ENCODE measurements around the gene PGBD1. TPM values are rescaled to one million over a fixed set of nuclear protein-coding genes. Genes with fewer than 3 reads are reported as not detected.
A peak's percentile ranks its signal among the peaks of the same experiment; 100 is the strongest.

The PGBD1 gene
- total and polyA plus RNA-seq, 10 of the 15 experiments (the other 5 are each of a cell fraction or from before 2014, with no cell fraction given) = 1.9 to 4.9 (median 3.8) TPM

DNA sequence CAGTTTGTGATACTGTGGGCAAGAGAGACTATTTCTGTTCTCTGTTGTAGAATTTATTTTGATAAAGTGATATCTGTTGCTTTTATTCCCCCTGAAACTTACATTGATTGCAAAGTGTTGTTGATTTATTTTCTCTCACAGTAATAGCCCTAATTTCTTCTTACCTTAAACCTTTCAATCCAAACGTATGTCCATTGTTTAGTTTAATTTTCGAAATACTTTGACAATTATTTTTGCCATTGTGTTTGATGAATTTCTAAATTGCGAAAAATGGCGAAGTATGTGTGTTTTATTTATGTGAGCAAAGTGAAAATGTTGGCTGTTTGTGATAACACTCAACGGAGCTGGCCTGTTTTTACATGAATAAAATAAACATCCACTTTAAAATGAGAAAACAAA lies 14.8 kb upstream of the PGBD1 start:
- ChIA-PET POLR2A (interaction anchor here (0.6 to 2.7 kb wide), 7 partner anchors 14 to 125 kb away, joined by 3 to 11 read pairs (median 4); partner anchors contain the start of genes PGBD1, ZKSCAN4 and ZKSCAN8), RAD21 (ENCODE audit: unreplicated experiment) (interaction anchor here (0.8 to 3.3 kb wide), 13 partner anchors 11 to 130 kb away, joined by 3 to 22 read pairs (median 4); partner anchors contain the start of genes PGBD1, ZKSCAN3, ZKSCAN4 and ZKSCAN8)

More for the DNA sequence above, 14.8 kb upstream of the PGBD1 start:
- no peaks in the 10 kb centered on the region for H3K27me3 ChIP-seq (replicated peaks in 1 of 2; ENCODE audit: control insufficient read depth in 2 of 2, insufficient read depth in 2 of 2, low read length in 1 of 2)
- ChIA-PET CTCF (interaction anchor here (0.5 to 2.6 kb wide), 7 partner anchors 13 to 379 kb away, joined by 3 to 14 read pairs (median 4); no protein-coding TSS in a partner anchor), SMC1A (ENCODE audit: uncharacterized antibody, unreplicated experiment) (interaction anchor here (0.8 to 4.0 kb wide), 20 partner anchors 9 to 150 kb away, joined by 3 to 30 read pairs (median 7); partner anchors contain the start of genes PGBD1, ZKSCAN3, ZKSCAN4 and ZSCAN31)
- H3K79me2 ChIP-seq (ENCODE audit: control insufficient read depth, insufficient read depth, low read length) = peaks cover 11% of the 10 kb centered on the region
- peak overlapping the region; percentile 77 for H3K9ac ChIP-seq (ENCODE audit: control insufficient read depth, insufficient read depth, low read length)
- H3K36me3 ChIP-seq (ENCODE audit: control insufficient read depth in 2 of 2, insufficient read depth in 2 of 2, low read length in 1 of 2) = no peaks in the 10 kb centered on the region
- BruUV-seq (replicated peaks) = TSS peak; percentile 89
- H3K27ac ChIP-seq (ENCODE audit: control insufficient read depth, insufficient read depth) = peak overlapping the region; percentile 84
- FAIRE-seq = no peak
- H2AFZ ChIP-seq (ENCODE audit: control insufficient read depth, low read depth, low read length) = peak overlapping the region; percentile 87
- no peak for ATAC-seq
- in situ Hi-C loops (cut with MboI) (no loop called here), intact Hi-C loops (cut with micrococcal nuclease; ENCODE audit: unreplicated experiment) (loop anchor here (2.0 to 5.0 kb wide), 3 partner anchors 14 to 91 kb away; partner anchors contain the start of genes ZKSCAN4 and ZSCAN31)
- no peak for TF ChIP-seq STAT1 (conservative IDR thresholded peaks at IDR 0.05)
- no peak for TF ChIP-seq EED (IDR thresholded peaks at IDR 0.05; ENCODE audit: low read depth)
- TF ChIP-seq ATF7 (IDR thresholded peaks at IDR 0.05; ENCODE audit: low read depth) = no peak
- TF ChIP-seq RFX5 (IDR thresholded peaks at IDR 0.05; ENCODE audit: low read depth, low read length) = no peak
- no peak for TF ChIP-seq CEBPB (IDR thresholded peaks at IDR 0.05; ENCODE audit: borderline replicate concordance in 1 of 2, low read depth in 2 of 2, low read length in 2 of 2)
- no peak for TF ChIP-seq RCOR1 (conservative IDR thresholded peaks at IDR 0.05; ENCODE audit: low read depth, low read length)
- no peak for TF ChIP-seq ETV6 (conservative IDR thresholded peaks at IDR 0.05 in 1 of 2, IDR thresholded peaks at IDR 0.05 in 1 of 2; ENCODE audit: borderline replicate concordance in 1 of 2, low read depth in 1 of 2)
- no peak for TF ChIP-seq SREBF1 (IDR thresholded peaks at IDR 0.05; ENCODE audit: low read length)
- TF ChIP-seq ATF3 (IDR thresholded peaks at IDR 0.05; ENCODE audit: borderline replicate concordance, extremely low read depth, low read depth, low read length) = no peak
- no peak for TF ChIP-seq POU2F2 (IDR thresholded peaks at IDR 0.05; ENCODE audit: borderline replicate concordance, low read depth, low read length)
- no peak for TF ChIP-seq SUZ12 (IDR thresholded peaks at IDR 0.05; ENCODE audit: unreplicated experiment)
- no peak for TF ChIP-seq EZH2 (IDR thresholded peaks at IDR 0.05; ENCODE audit: borderline replicate concordance, control insufficient read depth, low read depth, low read length)
- no peak for TF ChIP-seq BRCA1 (IDR thresholded peaks at IDR 0.05; ENCODE audit: low read depth, low read length)
- TF ChIP-seq POLR2AphosphoS5 (IDR thresholded peaks at IDR 0.05; ENCODE audit: low read length) = no peak
- TF ChIP-seq, protein P1, sequence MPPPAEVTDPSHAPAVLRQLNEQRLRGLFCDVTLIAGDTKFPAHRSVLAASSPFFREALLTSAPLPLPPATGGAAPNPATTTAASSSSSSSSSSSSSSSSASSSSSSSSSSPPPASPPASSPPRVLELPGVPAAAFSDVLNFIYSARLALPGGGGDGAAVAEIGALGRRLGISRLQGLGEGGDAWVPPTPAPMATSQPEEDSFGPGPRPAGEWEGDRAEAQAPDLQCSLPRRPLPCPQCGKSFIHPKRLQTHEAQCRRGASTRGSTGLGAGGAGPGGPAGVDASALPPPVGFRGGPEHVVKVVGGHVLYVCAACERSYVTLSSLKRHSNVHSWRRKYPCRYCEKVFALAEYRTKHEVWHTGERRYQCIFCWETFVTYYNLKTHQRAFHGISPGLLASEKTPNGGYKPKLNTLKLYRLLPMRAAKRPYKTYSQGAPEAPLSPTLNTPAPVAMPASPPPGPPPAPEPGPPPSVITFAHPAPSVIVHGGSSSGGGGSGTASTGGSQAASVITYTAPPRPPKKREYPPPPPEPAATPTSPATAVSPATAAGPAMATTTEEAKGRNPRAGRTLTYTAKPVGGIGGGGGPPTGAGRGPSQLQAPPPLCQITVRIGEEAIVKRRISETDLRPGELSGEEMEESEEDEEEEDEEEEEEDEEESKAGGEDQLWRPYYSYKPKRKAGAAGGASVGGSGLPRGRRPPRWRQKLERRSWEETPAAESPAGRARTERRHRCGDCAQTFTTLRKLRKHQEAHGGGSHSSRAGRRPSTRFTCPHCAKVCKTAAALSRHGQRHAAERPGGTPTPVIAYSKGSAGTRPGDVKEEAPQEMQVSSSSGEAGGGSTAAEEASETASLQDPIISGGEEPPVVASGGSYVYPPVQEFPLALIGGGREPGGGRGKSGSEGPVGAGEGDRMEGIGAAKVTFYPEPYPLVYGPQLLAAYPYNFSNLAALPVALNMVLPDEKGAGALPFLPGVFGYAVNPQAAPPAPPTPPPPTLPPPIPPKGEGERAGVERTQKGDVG (CRISPR knock-in tag; IDR thresholded peaks at IDR 0.05) = no peak
- H3K4me1 ChIP-seq (ENCODE audit: control insufficient read depth, insufficient read depth, low read length) = no peaks in the 10 kb centered on the region
- no peaks in the 10 kb centered on the region for H4K20me1 ChIP-seq (ENCODE audit: control insufficient read depth, insufficient read depth)
- H3K4me3 ChIP-seq = peak overlapping the region; percentile 96
- H3K9me3 ChIP-seq (replicated peaks; ENCODE audit: control insufficient read depth, insufficient read depth, low read length) = no peaks in the 10 kb centered on the region; the same call in 2 of the 3 replicates
- under 1% methylated on average over 5 of the region's 5 CpGs for WGBS (ENCODE audit: insufficient coverage, insufficient replicate concordance, low lambda C conversion rate, missing lambda C conversion rate)
- no peak for DNase-seq (ENCODE audit: low read depth, low spot score)
- peak overlapping the region; percentile 92 for H3K4me2 ChIP-seq (ENCODE audit: control insufficient read depth, insufficient read depth)
